Tibial nerve (tissue), 4 donors: Measurements from ENCODE around the gene FAM13B.

ENCODE experiments used
- CTCF ChIP-seq, 5 experiments: fragments of 200-600 bp in 3 of 5; fragments of 450-650 bp in 2 of 5; sonication (generic) in 3 of 5; IDR thresholded peaks; one replicate each; pipeline ENCODE4 v1.5.1; 2016 to 2019; ENCODE audit warnings: antibody characterized with exemption in 5 of 5, mild to moderate bottlenecking in 3 of 5, moderate library complexity in 2 of 5
- EP300 ChIP-seq, 2 donors: sonication (generic); formaldehyde crosslinking; IDR thresholded peaks; one replicate each; pipeline ENCODE4 v1.6.1; 2017; ENCODE audit warnings: antibody characterized with exemption in 2 of 2, mild to moderate bottlenecking in 1 of 2
- POLR2A ChIP-seq, 2 donors: fragments of 450-650 bp; IDR thresholded peaks; one replicate each; pipeline ENCODE4 v1.6.1; 2017; ENCODE audit warnings: antibody characterized with exemption in 2 of 2, mild to moderate bottlenecking in 2 of 2, moderate library complexity in 2 of 2

DNA sequence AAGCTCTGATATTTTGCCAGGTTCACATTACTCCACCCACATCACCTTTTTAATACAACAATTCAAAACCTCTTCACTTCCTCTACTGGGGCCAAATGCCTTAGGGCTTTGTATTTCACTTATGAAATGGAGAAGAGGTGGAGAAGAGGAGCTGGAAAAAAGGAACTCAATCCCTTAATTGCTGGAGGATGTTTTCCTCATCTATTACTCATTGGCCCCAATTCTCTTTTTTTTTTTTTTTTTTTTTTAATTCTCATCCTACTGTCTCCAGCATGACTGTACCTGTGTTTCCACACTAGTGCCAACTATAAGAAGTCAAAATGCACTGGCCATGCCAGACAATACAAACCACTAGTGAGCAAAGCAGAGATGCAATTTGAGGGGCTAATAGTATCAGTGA is 20.9 kb downstream of the FAM13B start:
- TF ChIP-seq CTCF (IDR thresholded peaks at IDR 0.05), result no peak
- TF ChIP-seq EP300 (IDR thresholded peaks at IDR 0.05), result no peak
- TF ChIP-seq POLR2A (IDR thresholded peaks at IDR 0.05), result no peak
